Measurements from ENCODE around the gene SCNN1G.
A peak's percentile ranks its signal among the peaks of the same experiment; 100 is the strongest.

SCNN1G gene

GRCh38 chr16:23155445-23156049 is 27.0 kb upstream of the SCNN1G start:
- no peak for DNase-seq

- DNase-seq: no peak
Observed at GRCh38 chr16:23156110-23156509, 26.4 kb upstream of the SCNN1G start.

DNA sequence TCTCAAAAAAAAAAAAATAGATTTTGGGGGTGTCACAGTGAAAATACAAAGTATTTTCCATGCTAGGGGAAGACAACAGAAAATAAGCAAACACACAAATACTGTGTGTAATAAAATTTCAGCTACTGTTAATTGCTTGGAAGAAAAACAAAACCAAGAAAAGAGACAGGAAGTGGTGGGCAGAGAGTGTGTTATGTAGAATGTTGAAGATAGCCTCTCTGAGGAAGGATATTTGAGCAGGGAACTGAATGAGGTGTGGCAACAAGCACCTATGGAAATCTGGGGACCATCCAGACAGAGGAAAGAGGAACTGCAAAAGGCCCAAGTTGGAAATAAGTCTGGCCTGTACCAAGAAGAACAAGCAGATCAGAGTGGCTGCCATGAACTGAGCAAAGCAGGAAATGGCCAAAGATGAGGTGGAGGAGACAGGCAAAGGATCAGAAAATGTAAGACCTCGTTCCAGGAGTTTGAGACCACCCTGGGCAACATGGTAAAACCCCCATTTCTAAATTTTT is 25.5 kb upstream of the SCNN1G start:
- DNase-seq: no peak

DNA sequence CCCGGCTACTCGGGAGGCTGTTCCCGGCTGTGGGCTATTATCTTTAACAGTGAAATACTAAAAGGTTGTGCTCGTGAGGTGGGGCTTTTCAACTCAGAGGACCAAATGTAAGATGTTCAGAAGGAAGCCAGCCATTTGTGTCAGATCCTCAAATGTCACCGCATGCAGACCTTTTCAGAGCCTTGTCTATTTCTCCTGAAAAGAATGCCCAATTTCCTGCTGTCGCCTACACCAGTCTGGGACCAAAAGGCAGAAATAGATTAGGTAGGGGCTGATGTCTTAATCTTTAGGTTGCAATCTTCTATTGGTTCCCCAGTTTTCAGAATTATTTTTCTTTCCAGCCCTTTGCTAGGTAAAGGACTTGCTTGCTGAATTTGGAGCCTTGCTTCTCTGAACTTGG is 24.4 kb upstream of the SCNN1G start:
- DNase-seq: no peak

- DNase-seq: no peak
Observed at GRCh38 chr16:23160082-23160481, 22.5 kb upstream of the SCNN1G start.

- DNase-seq: peak; percentile 82
Observed at GRCh38 chr16:23160574-23160973, 22.0 kb upstream of the SCNN1G start.

- no peak for DNase-seq
Observed at GRCh38 chr16:23163921-23164320, 18.6 kb upstream of the SCNN1G start.

GRCh38 chr16:23164736-23165135 is 17.8 kb upstream of the SCNN1G start:
- no peak for DNase-seq

DNA sequence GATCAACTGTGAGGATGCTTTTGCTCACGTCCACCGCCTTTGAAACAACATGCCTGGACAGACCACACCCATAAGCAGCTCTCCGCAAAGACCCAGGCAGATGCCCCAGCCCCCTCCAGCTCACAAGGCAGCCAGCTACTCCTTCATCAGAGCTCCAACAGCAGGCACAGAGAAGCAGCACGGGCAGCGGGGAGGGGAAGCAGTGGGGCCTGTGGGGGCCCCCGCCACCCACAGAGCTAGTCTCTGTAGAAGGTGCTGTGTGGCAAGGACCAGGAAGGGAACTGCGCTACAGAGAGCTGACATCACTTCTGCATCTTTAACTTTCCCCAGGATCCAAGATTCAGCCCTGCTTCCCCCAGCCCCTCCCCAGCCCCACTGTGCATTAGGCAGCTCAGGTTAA is 10.0 kb upstream of the SCNN1G start:
- DNase-seq: no peak

- no peak for DNase-seq
Observed at GRCh38 chr16:23172994-23173393, 9.6 kb upstream of the SCNN1G start.

DNA sequence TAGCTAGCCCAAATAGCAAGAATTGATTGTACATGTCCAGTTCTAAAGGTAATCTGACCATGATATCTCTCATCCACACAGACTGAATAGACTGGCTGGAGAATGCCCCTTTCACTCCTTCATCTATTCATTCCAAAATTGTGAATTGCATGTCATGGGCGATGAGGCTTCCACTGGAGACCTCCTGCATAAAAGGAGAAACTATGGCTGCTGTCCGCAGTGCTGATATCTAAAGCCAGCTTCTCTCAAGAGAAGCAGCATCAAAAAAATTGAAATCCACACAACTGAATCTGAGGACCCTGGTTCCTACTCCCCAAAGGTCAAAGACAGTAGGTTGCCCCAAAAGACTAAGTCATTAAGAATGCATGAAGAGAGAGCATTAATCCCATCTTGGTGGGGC is 7.9 kb upstream of the SCNN1G start:
- no peak for DNase-seq

DNA sequence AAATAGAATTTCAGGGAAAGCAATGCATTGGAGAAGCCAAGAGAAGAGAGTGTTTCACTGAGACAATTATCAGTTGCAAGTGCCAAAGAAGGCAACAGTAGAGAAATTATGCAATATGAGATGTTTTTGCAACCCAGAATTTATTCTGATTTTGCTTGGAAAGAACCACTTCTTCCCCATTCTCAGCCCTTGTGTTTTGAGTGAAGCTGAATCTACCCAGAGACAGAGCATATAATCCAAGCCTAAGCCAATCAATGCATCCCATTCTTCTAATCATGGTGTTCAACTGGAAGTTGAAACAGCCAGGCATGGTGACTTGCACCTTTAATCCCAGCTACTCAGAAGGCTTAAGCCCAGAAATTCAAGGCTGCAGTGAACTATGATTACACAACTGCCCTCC is 6.9 kb upstream of the SCNN1G start:
- DNase-seq: no peak

DNA sequence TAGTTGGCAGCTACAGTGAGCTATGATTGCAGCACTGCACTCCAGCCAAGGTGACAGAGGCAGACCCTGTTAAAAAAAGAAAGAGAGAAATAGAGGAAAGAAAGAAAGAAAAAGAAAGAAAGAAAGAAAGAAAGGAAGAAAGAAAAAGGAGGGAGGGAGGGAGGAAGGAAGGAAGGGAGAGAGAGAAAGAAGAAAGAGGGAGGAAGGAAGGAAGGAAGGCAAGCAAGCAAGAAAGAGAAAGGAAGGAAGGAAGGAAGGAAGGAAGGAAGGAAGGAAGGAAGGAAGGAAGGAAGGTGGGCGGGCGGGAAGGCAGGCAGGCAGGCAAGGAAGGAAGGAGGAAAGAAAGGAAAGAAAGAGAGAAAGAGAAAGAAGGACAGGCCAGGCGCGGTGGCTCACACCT is 1.0 kb upstream of the SCNN1G start:
- no peak for DNase-seq

DNA sequence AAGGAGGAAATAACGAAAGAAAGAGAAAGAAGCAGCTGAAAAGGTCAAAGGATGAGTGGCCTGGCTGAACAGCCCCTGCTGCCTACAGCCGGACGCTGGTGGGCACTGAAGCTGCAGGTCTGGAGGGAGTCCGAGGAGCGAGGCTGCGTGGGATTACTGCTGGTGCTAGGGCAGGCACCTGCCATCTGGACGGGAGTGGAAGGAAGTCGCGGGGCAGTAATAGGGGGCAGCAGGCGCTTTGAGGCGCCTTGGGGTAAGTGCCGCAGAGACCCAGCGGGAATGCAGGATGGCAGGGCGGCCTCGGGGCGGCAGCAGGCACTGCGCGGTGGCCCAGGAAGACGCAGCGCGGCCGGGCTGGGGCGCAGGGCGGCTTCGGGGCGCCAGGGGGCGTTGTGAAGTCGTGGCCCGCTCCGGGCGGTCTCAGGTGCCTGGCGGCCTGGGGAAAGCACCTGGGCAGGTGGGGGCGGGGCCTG is 303 bp upstream of the SCNN1G start:
- peak; percentile 63 for DNase-seq

DNA sequence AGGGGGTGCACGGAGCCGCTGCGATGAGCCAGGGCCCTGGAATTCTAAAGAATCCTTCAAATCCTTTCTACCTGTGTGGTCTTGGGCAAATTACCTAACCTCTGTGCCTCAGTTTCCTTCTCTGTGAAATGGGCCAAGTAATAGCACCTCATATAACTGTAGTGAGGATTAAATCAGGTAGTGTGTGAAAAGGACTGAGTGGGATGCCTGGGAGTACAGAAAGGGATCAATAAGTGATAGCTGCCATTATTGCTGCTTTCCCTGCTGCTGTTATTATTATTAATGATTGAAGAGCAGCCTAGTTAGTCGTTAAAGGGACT is 958 bp downstream of the SCNN1G start:
- no peak for DNase-seq

GRCh38 chr16:23185656-23186055 is 3.1 kb downstream of the SCNN1G start:
- DNase-seq: no peak

DNA sequence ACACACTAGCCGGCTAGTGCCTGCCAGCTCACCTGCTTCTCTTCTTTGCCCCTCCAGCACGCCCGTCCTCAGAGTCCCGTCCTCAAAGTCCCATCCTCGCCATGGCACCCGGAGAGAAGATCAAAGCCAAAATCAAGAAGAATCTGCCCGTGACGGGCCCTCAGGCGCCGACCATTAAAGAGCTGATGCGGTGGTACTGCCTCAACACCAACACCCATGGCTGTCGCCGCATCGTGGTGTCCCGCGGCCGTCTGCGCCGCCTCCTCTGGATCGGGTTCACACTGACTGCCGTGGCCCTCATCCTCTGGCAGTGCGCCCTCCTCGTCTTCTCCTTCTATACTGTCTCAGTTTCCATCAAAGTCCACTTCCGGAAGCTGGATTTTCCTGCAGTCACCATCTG is 3.6 kb downstream of the SCNN1G start:
- no peak for DNase-seq

DNA sequence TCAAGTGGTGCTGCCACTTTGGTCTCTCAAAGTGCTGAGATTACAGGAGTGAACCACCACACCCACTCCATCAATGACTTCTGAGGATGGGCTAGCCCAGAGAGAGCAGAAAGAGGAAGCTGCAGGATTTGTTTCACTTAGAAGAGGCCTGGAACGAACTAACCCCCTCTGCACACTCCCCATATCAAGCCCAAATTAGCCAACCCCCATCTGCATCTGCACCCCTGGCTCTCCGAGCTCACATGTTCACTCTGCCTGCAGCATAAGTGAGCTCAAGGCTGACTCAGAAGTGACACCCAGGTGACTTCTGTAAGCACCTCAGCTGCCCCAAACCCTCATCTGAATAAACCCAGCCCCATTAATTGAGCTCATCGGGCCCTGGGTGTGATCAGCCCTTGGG is 4.8 kb downstream of the SCNN1G start:
- DNase-seq: no peak

GRCh38 chr16:23188911-23189310 is 6.4 kb downstream of the SCNN1G start:
- no peak for DNase-seq

GRCh38 chr16:23194497-23195221 is 12.1 kb downstream of the SCNN1G start:
- no peak for DNase-seq

GRCh38 chr16:23195366-23195978 is 12.9 kb downstream of the SCNN1G start:
- DNase-seq: no peak

DNA sequence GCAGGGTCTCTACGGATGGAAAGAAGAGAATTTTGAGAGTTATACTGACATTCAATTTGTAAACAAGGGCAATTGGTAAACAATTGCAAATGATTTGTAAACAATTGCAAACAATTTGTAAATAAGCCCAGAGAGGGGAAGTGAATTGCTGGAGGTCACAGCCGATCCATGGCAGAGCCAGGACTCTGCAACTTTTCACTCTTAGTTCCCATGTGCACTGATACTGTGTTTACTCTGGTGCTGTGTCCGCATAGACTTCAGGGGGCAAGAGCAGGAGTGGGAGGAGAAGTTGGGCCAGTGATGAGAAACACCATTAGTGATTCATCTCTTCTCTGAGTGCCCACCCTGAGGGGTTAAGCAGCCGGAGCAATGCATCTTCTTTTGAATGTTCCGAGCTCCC is 14.0 kb downstream of the SCNN1G start:
- no peak for DNase-seq

GRCh38 chr16:23202166-23202565 is 19.6 kb downstream of the SCNN1G start:
- no peak for DNase-seq

DNA sequence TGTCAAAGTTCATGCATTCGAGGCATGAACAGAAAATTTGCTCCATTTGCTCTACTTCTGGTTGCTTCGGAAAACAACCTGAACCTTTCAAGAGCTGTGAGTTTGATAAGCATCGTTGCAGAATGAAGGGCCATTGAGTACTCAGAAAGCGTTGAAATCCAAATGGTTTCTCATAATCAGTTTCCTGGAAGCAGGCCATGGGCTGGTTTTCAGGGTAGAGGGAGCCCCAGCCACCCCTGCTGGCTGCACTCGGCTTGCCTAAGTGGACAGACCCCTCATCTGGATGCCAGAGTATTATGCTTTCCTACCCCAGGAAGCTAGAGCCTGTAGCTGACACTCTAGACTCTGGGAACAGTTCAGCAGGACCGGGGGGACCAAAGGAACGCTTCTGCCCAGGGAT is 24.4 kb downstream of the SCNN1G start:
- DNase-seq: peak; percentile 98
